GM18870 (cell line): ENCODE measurements around the gene SUCLG2.

Source experiments
- ATAC-seq: cut with Tn5 transposase; IDR thresholded peaks from one replicate; pipeline ENCODE4 v1.9.1; 2021; ENCODE audit warnings: moderate library complexity; ENCODE audit not compliant: unreplicated experiment

SUCLG2 gene

DNA sequence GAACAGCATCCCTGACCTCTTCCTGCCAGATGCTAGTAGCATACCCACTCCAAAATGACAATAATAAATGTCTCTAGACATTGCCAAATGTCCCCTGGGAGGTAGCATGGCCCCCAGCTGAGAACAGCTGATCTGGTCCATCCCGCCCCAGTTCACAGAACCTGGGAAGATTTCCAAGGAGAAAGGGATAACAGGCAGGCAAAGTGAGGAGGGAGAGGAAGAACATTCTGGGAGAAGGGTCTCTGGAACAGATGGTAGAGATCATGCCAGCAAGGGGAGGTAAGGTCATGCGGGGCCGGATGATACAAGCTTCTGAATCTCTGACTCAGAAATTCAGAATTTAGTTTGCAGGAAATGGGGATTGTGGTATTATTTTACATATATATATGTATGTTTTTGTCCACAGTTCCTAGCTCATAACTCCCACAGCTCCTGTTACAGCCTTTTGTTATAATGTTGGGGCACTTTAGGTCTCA lies 192.7 kb downstream of the SUCLG2 start:
- no peak for ATAC-seq

DNA sequence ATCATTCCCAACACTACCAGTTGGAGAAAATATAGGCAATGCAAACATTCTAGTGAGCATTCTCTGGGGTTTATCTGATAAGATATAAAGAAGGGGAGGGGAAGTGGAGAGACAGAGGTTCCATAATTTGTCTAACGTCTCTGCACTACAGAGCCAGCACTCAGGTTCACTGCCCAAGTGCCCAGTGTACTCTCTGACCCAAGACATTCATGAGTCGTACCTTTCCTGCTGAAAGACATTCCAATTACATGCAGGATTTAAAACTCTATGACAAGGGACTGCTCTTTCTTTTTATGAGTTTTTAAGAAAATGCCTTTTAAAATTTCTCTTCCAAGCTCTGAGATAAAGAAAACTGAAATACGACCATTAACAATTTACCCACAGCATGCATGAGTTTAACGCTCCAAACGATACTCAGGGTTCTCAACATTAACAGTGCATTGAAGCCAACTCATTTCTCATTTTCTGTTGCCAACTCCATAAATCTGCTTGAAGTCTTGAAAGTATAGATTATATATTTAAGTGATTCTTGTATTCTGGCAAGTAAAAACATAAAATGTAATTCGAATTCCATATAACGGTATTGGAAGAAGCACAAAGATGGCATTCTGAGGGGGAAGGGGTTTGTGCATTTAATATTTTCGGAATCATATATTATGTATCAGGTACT lies 193.4 kb downstream of the SUCLG2 start:
- no peak for ATAC-seq

DNA sequence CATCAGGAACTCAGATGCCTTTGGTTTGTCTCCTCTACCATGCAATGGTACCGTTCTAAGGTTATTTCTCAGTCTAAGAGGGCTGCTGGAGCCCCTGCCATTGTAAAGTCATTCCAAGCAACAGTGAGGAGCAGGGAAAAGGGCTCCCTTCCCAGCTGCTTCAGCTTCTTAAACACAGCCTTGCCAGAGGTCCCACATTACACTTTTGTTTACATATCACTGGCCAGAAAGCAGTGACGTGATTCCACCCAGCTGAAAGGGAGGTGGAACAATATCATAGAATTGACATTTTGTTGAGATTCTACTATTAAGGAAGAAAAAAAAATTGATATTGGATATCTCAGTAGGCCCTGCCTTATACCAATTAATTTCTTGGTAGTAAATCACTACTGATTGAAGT lies 194.6 kb downstream of the SUCLG2 start:
- ATAC-seq = no peak

DNA sequence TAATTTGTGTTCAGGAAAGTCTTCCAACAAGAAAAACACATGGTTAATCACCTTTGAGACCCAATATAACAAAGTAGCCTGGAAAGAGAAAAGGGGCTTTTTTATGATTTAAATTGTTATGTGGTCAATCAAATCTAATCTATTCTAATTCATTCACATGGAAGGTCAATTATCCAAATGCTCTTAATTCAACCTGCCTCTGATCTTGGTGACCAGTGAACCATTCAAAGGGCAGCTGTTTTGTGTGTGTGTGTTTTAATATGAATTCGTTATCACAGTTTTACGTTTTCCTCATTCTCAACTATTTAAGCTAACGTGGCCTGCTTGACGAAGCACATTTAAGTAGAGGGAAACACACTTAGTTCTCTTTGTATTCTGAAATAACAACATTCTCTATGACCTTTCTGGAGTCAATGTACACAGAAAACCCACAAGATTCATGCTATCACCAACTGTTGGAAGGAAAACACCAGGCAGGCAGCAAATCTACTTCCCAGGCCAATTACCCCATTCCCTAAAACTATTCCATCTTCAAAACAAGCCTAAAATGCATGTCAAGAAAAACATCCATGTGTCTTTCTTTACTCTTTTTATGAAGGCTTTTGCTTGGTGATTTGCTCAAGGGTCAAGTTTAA lies 195.4 kb downstream of the SUCLG2 start:
- ATAC-seq = no peak

DNA sequence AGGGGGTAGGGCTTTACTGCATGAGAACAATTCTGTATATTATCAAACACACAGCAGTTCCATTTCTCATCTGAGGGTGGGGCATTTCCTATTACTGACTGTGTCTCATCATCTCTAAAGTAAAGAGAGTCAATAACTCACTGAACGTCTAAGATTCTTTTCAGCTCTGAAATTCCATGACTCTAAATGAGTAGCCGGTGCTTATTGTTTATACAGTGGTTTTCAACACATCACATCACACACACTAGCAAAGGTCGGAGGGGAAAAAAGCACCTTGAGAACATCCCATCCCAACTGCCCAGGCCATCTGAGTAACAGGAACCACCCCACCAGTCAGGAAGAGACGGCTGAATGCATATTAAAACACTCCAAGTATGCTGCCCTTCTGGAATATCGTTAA lies 196.0 kb downstream of the SUCLG2 start:
- no peak for ATAC-seq

DNA sequence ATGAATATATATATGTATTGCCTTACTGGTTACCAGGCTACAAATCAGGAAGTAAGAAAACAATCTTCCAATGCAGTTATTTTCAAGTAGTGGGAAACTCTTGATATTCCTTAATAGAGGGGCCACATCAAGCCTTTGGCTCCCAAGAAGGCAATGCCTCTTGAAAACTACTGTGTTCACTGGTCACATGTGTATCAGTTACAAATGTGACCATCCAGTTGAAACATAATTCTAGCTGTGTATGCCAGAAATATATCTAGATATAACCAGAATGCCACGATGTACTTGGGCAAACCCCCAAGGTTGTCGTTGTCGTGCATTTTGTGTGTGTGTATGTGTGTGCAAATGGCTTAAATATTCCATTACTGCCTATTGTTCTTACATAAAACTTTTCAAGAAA lies 200.8 kb downstream of the SUCLG2 start:
- ATAC-seq = no peak

DNA sequence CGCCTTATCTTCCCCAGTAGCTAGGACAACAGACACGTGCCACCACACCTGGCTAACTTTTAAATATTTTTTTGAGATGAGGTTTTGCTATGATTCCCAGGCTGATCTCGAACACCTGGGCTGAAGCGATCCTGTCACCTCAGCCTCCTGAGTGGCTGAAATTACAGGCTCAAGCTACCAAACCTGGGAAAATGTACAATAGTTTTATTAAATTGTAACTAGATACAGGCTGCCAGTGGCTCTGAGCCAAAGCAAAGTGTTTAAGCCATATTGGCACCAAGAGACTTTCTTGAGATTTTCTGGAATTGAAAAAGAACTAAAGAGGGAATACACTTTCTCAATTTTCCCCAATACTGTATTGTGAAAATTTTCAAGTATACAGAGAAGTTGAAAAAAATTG lies 204.3 kb downstream of the SUCLG2 start:
- no peak for ATAC-seq

DNA sequence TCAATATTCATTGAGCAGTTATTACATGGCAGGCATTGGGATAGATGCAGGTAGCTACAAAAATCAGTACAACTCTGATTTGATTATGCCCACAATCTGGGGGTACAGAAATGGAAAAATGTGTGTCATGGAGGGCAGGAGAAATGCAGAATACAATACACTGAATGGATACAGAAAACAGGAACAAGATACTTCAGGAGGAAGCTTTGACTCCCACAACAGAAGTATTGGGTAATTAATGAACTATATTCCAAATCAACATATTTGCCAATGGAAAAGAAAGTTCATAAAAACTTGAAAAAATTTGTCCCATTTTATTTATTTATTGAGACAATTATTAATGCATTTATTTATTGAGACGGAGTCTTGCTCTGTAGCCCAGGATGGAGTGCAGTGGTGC lies 207.0 kb downstream of the SUCLG2 start:
- no peak for ATAC-seq

DNA sequence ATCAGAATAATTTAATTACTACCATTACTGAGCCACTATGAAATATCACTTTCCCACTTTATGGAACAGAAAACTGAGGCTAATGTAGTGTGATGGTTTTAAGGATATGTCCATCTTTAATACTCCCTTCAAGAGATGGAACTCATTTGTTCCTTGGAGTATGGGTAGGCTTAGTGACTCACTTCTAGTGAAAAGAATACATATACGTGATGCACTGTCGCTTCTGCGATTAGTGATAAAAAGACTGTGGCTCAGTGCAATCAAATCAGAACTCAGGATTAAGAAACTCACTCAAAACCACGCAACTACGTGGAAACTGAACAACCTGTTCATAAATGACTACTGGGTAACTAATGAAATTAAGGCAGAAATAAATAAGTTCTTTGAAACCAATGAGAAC lies 216.6 kb downstream of the SUCLG2 start:
- ATAC-seq = no peak

DNA sequence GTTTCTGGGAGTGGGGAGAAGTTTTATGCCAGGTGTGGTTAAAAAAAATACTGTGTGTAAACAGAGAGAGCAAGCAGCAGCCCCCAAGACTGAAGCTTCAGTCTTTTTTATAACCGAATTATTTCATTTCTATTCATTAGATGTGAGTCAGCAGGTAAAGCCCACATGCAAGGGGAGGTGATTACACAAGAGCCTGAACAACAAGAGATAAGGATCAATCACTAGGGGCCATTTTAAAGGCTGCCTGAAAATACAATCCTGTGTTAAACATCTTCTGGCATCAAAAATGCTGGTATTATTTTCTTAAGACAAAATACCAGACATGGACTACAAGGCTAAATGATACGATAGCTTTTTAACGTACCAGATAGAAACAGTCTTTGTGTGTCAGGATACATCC lies 217.3 kb downstream of the SUCLG2 start:
- no peak for ATAC-seq

DNA sequence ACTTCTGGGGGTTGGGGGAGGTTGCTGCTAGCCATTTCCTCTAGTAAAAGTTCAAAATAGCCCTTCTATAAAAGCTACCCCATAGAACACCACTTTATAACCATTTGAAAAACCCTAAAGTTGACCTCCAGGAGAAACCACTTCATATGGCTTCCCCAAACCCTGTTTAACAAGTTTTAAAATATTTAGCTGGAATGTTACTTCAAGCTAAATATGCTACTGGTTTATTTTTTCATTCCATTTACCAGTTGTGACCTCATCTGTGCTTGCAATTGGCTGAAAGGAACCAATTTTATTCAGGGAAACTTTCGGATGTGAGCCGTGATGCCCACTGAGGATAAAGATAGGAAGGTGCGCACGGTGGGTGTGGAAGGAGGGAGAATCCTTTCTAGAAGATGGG lies 221.3 kb downstream of the SUCLG2 start:
- no peak for ATAC-seq

DNA sequence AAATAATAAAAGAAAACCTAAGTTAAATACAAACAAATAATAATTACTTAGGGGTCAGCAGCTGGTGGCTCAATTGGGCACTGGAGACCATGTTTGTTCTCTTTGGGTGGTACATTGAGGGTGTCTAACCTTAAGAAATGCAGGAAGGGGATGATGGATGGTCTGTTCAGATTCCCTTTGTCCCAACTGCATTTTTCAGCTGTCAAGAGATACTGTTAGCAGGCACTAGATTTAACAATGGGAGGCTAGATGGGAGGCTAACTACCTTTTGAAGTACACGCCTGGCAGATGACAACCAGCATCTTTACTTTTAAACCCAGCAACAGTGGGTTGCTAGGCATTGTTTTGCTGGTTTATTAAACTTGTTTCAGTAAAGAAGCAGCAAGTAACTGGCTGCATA lies 222.5 kb downstream of the SUCLG2 start:
- no peak for ATAC-seq

DNA sequence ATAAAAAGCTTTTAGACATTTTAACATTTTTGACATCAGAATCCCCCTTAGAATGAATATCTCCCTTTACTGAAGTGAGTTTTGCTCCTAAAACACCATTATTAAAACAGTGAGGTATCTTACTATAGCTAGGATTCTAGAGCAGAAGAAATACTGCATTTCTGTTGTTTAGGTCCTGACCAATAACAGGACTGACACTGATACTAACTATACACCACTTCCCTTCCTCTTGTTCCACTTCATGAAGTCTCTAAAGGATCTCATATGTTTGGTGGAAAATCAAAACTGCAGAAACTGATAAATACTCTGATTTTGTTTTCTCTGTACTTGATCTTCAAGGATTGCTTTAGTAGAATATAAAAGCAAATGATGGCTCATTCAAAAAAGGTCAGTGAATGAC lies 230.7 kb downstream of the SUCLG2 start:
- ATAC-seq = no peak

DNA sequence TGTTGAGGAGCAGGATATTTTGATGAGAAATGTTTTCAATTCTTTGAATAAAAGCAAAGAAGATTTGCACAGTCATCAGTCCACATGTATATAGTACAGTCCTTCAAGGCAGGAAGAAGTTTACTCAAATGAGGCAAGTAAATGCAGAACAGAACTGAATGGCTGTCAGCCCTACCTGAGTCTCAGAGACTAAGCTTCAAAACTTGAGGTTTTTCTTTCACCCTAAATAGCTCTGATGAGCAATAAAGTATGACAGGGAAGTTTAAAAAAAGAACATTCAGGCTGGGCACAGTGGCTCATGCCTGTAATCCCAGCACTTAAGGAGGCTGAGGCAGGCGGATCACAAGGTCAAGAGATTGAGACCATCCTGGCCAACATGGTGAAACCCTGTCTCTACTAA lies 232.5 kb downstream of the SUCLG2 start:
- ATAC-seq = no peak

DNA sequence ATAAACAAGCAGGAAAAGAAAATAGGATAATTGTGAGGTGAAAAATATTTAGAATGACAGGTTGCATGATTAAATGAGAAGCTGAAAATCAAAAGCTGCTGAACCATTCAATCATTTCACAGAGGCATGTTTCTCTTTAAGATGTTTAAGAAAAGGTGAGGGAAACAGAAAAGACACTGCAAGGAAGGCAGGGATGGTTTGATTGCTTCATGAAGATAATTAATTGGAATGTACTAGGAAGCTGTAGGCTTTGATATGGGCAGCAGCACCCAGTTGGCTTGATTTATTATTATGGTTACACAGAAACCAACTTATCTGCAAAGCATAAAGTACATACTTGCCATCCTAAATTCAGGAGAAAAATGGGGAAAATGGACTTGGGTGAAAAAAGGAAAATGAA lies 234.6 kb downstream of the SUCLG2 start:
- no peak for ATAC-seq

DNA sequence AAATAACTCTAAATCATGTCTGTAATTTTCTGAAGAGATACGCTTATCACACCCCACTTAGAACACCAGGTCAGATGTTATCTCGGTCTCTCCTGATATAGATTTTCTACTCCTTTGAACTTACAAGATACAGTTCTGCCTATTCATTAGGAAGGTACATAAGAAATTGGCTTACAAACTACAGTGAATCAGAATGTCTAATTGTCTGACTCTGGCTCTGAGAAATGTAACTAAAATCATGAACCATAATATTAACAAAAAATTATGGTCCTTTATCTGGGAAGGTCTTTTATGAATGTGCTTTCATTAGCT lies 235.2 kb downstream of the SUCLG2 start:
- ATAC-seq = no peak

DNA sequence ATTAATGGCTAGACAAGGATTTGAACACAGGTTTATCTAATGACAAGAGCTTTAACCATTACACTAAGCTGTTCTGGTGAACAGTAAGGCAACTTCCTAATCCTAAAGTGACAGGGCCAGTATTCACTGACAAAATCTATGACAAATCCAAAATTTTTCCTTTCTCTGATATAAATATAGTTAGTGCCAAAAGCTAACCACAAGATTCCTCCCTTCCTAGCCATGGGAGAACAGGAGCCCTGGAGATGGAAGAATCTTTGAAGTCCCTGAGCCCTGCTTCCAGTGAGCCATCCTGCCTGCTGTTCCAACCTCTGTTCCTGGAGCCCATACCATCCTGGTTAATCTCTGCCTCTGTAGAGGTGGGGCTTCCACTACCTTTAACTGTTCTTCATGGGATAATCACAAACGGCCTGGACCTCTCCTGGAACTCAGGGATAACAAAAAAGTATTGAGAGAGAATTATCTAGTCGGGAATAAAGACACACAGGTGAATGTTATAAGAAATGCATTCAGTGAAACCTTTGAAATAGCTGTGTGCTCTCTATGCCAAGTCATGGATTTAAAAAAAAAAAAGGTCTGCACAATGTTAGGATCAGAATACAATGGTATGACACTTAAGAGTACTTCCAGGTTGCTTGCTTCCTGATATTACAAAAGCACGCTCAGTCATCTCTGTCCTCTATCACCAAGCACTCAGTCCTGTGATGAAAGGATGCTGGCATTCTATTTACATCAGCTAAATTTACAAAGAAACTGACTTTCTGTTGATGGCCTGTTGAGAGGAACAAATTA lies 235.8 kb downstream of the SUCLG2 start:
- ATAC-seq = no peak

DNA sequence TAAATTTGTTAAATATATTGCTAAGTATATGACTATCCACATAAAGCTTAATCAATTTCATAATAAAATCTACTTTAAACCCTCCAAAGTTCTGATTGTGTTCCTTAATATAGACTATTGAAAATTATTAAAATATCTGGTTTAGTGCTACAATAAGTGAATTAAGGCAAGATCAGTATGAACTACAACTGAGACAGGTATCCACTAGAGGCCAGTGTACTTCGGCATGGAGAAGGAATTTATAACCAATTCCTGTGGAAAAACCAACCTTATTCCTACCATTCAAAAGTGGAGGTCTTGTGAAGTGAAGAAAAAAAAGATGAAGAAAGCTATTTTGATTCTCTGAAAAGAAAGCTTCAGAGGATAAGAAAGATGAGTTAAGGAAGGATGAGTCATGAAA lies 237.7 kb downstream of the SUCLG2 start:
- ATAC-seq = no peak

DNA sequence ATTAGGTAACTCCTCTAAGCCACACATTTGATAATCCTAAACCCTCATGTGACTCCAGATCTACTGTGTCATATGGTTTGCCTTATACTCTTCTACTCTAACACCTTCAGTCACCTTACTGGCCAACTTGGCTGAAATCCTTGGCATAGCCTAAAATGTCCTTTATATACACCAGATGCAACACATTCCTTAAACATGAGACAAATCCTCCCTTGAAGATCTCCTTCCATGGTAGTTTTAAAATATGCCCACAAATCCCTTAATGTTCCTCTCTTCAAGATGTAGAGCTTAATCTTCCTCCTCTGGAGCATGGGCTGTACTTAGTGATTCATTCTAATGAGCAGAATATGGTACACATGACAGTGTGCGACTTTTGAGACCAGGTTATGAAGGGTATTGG lies 238.9 kb downstream of the SUCLG2 start:
- no peak for ATAC-seq

DNA sequence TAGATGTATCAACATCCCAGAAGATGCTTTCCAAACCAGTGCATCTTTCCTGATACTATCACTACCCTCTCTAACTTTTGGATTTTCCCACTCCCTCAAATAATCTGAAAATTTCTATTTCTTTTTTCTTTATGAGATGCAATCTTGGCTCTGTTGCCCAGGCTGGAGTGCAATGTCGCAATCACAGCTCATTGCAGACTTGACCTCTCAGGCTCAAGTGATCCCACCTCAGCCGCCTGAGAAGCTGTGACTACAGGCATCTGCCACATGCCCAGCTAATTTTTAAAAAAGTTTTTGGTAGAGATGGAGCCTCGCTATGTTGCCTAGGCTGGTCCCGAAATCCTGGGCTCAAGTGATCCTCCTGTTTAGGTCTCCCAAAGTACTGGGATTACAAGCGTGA lies 239.7 kb downstream of the SUCLG2 start:
- ATAC-seq = no peak

DNA sequence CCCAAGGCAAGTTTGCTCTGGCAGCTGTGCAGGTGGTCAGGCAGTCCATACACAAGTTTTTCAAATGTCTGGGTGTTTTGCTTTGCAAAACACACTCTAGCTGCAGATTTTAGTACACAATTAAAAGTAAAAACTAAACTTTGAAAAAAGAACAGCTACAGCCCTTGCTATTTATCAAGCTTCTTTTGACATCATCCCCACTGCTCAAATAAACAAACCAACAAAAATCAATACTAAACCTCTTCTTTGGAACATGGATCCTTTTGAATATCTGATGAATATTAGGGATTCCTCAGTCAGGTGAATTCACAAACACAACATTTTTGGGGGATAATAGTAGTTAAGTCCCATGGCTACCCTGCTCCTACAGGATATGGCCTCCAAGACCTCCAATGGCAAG lies 249.2 kb downstream of the SUCLG2 start:
- no peak for ATAC-seq

DNA sequence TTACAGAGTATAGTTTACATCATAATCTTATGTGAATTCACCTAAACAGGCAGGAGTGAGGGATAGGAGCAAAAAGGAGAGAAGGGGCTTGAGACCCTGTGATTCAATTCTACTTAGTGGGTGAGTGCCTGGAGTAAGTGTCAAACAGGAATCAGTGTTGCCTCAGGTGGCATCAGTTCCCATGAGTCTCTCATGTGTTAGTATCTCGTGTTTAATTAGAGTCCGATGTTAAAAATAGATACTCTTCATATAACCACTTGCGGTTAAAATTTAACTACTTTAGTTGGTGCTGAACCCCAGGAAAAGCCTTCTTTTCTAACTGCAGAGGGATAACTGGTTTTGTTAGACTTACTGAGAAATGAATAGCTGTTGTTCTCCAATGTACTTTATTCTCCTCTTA lies 251.5 kb downstream of the SUCLG2 start:
- no peak for ATAC-seq
